ENCODE data around the gene TMTC4.
A peak's percentile ranks its signal among the peaks of the same experiment; 100 is the strongest.

Gene TMTC4

GRCh38 chr13:100650326-100650725, 24.3 kb downstream of the TMTC4 start:
- TF ChIP-seq REST (IDR thresholded peaks at IDR 0.05; ENCODE audit: low read depth) (no peak), CEBPB (IDR thresholded peaks at IDR 0.05) (no peak), FOXM1 (IDR thresholded peaks at IDR 0.05; ENCODE audit: borderline replicate concordance, low read depth) (no peak), TEAD4 (IDR thresholded peaks at IDR 0.05) (no peak), NFIC (IDR thresholded peaks at IDR 0.05) (no peak), CREB1 (IDR thresholded peaks at IDR 0.05; ENCODE audit: low read depth) (no peak), YY1 (IDR thresholded peaks at IDR 0.05; ENCODE audit: low read depth) (no peak), TCF12 (IDR thresholded peaks at IDR 0.05; ENCODE audit: low read depth) (no peak), ZBTB7A (IDR thresholded peaks at IDR 0.05; ENCODE audit: low read depth) (no peak), MAX (IDR thresholded peaks at IDR 0.05) (no peak), EP300 (IDR thresholded peaks at IDR 0.05; ENCODE audit: borderline replicate concordance) (no peak), USF1 (IDR thresholded peaks at IDR 0.05) (no peak), TAF1 (IDR thresholded peaks at IDR 0.05; ENCODE audit: low read depth) (no peak), RAD21 (IDR thresholded peaks at IDR 0.05; ENCODE audit: low read depth) (no peak), EGR1 (IDR thresholded peaks at IDR 0.05) (no peak)

- TF ChIP-seq EGR1 (IDR thresholded peaks at IDR 0.05): no peak
Observed at GRCh38 chr13:100648354-100648753, 26.2 kb downstream of the TMTC4 start.

- TF ChIP-seq ZBTB7A (IDR thresholded peaks at IDR 0.05; ENCODE audit: low read depth) (no peak), CEBPB (IDR thresholded peaks at IDR 0.05) (no peak)
Observed at GRCh38 chr13:100646871-100647270, 27.7 kb downstream of the TMTC4 start.

- TF ChIP-seq YY1 (IDR thresholded peaks at IDR 0.05; ENCODE audit: low read depth) (no peak), RAD21 (IDR thresholded peaks at IDR 0.05; ENCODE audit: low read depth) (peak; percentile 46)
Observed at GRCh38 chr13:100646030-100646673, 28.4 kb downstream of the TMTC4 start.

- TF ChIP-seq EP300 (IDR thresholded peaks at IDR 0.05; ENCODE audit: borderline replicate concordance) (no peak), YY1 (IDR thresholded peaks at IDR 0.05; ENCODE audit: low read depth) (no peak), TAF1 (IDR thresholded peaks at IDR 0.05; ENCODE audit: low read depth) (no peak), RAD21 (IDR thresholded peaks at IDR 0.05; ENCODE audit: low read depth) (no peak)
Observed at GRCh38 chr13:100645382-100645781, 29.2 kb downstream of the TMTC4 start.

- no peak for TF ChIP-seq TCF12 (IDR thresholded peaks at IDR 0.05; ENCODE audit: low read depth)
- TF ChIP-seq CREB1 (IDR thresholded peaks at IDR 0.05; ENCODE audit: low read depth): no peak
Observed at GRCh38 chr13:100644371-100644770, 30.2 kb downstream of the TMTC4 start.

GRCh38 chr13:100637796-100638195, 36.8 kb downstream of the TMTC4 start:
- TF ChIP-seq TAF1 (IDR thresholded peaks at IDR 0.05; ENCODE audit: low read depth) (no peak), USF1 (IDR thresholded peaks at IDR 0.05) (no peak), NFIC (IDR thresholded peaks at IDR 0.05) (no peak), CEBPB (IDR thresholded peaks at IDR 0.05) (no peak), ZBTB7A (IDR thresholded peaks at IDR 0.05; ENCODE audit: low read depth) (no peak), CREB1 (IDR thresholded peaks at IDR 0.05; ENCODE audit: low read depth) (no peak), TEAD4 (IDR thresholded peaks at IDR 0.05) (no peak), FOXM1 (IDR thresholded peaks at IDR 0.05; ENCODE audit: borderline replicate concordance, low read depth) (no peak)

GRCh38 chr13:100637380-100637779, 37.2 kb downstream of the TMTC4 start:
- TF ChIP-seq CREB1 (IDR thresholded peaks at IDR 0.05; ENCODE audit: low read depth): no peak
- TF ChIP-seq EGR1 (IDR thresholded peaks at IDR 0.05): no peak
- TF ChIP-seq NFIC (IDR thresholded peaks at IDR 0.05): no peak
- no peak for TF ChIP-seq CEBPB (IDR thresholded peaks at IDR 0.05)
- no peak for TF ChIP-seq REST (IDR thresholded peaks at IDR 0.05; ENCODE audit: low read depth)
